Liver (tissue), 9 donors: Measurements from ENCODE around the gene ALG12. TPM values are rescaled to one million over a fixed set of nuclear protein-coding genes. Genes with fewer than 3 reads are reported as not detected.

Experiments
- DNase-seq: peaks from one replicate; pipeline ENCODE4 v3.0.0-alpha.2; 2017; ENCODE audit warnings: low spot score
- H3K27ac ChIP-seq, 2 donors: one replicate each; pipeline ENCODE4 v1.7.0; 2013; ENCODE audit warnings: inconsistent platforms in 2 of 2, low read length in 2 of 2, control low read depth in 1 of 2, low read depth in 1 of 2, mild to moderate bottlenecking in 1 of 2
- H3K27me3 ChIP-seq, 4 donors: one replicate each; pipeline versions ENCODE4 v1.6.1 to v1.7.0; 2013; ENCODE audit warnings: low read length in 3 of 4, inconsistent platforms in 1 of 4, mild to moderate bottlenecking in 1 of 4, moderate library complexity in 1 of 4; ENCODE audit not compliant: control insufficient read depth in 4 of 4, insufficient read depth in 4 of 4
- H3K36me3 ChIP-seq, 4 donors: one replicate each; pipeline versions ENCODE4 v1.6.1 to v1.7.0; 2013; ENCODE audit warnings: low read length in 3 of 4, mild to moderate bottlenecking in 3 of 4, low read depth in 1 of 4, moderate library complexity in 1 of 4; ENCODE audit not compliant: control insufficient read depth in 4 of 4, insufficient read depth in 3 of 4
- H3K4me1 ChIP-seq, 4 donors: one replicate each; pipeline versions ENCODE4 v1.6.1 to v1.7.0; 2013; ENCODE audit warnings: low read length in 3 of 4, mild to moderate bottlenecking in 3 of 4, moderate library complexity in 1 of 4; ENCODE audit not compliant: control insufficient read depth in 4 of 4, insufficient read depth in 4 of 4
- H3K4me3 ChIP-seq, 3 donors: one replicate each; pipeline versions ENCODE4 v1.6.1 to v1.7.0; 2013; ENCODE audit warnings: low read length in 3 of 3, control low read depth in 1 of 3, low read depth in 1 of 3, mild to moderate bottlenecking in 1 of 3
- H3K9ac ChIP-seq, 2 donors: one replicate each; pipeline ENCODE4 v1.7.0; 2013; ENCODE audit warnings: low read length in 2 of 2, mild to moderate bottlenecking in 2 of 2, moderate library complexity in 2 of 2, control low read depth in 1 of 2, low read depth in 1 of 2
- H3K9me3 ChIP-seq, 4 donors: one replicate each; pipeline versions ENCODE4 v1.6.1 to v1.7.0; 2013; ENCODE audit warnings: low read length in 3 of 4; ENCODE audit not compliant: control insufficient read depth in 4 of 4
- ATF3 ChIP-seq: IDR thresholded peaks from 2 replicates; pipeline ENCODE4 v1.6.1; 2016; ENCODE audit warnings: antibody characterized with exemption
- EGR1 ChIP-seq, 2 donors: IDR thresholded peaks; 2 replicates each; pipeline ENCODE4 v1.6.1; 2016 to 2018; ENCODE audit warnings: antibody characterized with exemption in 2 of 2, low read depth in 2 of 2
- FOXA2 ChIP-seq: IDR thresholded peaks from 2 replicates; pipeline ENCODE4 v1.6.1; 2016; ENCODE audit warnings: antibody characterized with exemption
- GABPA ChIP-seq, 2 donors: IDR thresholded peaks in 1 of 2; conservative IDR thresholded peaks in 1 of 2; 2 replicates each; pipeline ENCODE4 v1.6.1; 2016; ENCODE audit warnings: antibody characterized with exemption in 2 of 2, mild to moderate bottlenecking in 1 of 2, moderate library complexity in 1 of 2
- HNF4G ChIP-seq: IDR thresholded peaks from 2 replicates; pipeline ENCODE4 v1.6.1; 2016; ENCODE audit warnings: antibody characterized with exemption
- JUND ChIP-seq, 2 donors: IDR thresholded peaks; 2 replicates each; pipeline ENCODE4 v1.6.1; 2016; ENCODE audit warnings: antibody characterized with exemption in 2 of 2
- MAX ChIP-seq: IDR thresholded peaks from 2 replicates; pipeline ENCODE4 v1.6.1; 2016; ENCODE audit warnings: antibody characterized with exemption
- NR2F2 ChIP-seq: IDR thresholded peaks from 2 replicates; pipeline ENCODE4 v1.6.1; 2016; ENCODE audit warnings: antibody characterized with exemption
- RAD21 ChIP-seq, 2 donors: IDR thresholded peaks; 2 replicates each; pipeline ENCODE4 v1.6.1; 2016; ENCODE audit warnings: antibody characterized with exemption in 2 of 2, mild to moderate bottlenecking in 2 of 2
- REST ChIP-seq: IDR thresholded peaks from 2 replicates; pipeline ENCODE4 v1.6.1; 2016; ENCODE audit warnings: antibody characterized with exemption, mild to moderate bottlenecking
- RXRA ChIP-seq, 2 donors: IDR thresholded peaks; 2 replicates each; pipeline ENCODE4 v1.6.1; 2017 to 2018; ENCODE audit warnings: antibody characterized with exemption in 2 of 2, mild to moderate bottlenecking in 1 of 2
- SP1 ChIP-seq: IDR thresholded peaks from 2 replicates; pipeline ENCODE4 v1.6.1; 2018; ENCODE audit warnings: antibody characterized with exemption, mild to moderate bottlenecking
- TAF1 ChIP-seq: conservative IDR thresholded peaks from 2 replicates; pipeline ENCODE4 v1.6.1; 2016; ENCODE audit warnings: antibody characterized with exemption, mild to moderate bottlenecking
- YY1 ChIP-seq: IDR thresholded peaks from 2 replicates; pipeline ENCODE4 v1.6.1; 2016; ENCODE audit warnings: antibody characterized with exemption, mild to moderate bottlenecking
- WGBS: extraction: QIAGEN DNeasy Blood & Tissue Kit; methylation state at CpG from one replicate; pipeline ENCODE4 v1.1.7; 2013; 5-methylcytosine and 5-hydroxymethylcytosine counted together
- polyA plus RNA-seq, 2 donors: library from polyadenylated mRNA; stranded (reverse) in 1 of 2; unstranded in 1 of 2; fragments of 200-250 nt in 1 of 2; fragments of >200 nt in 1 of 2; fragmentation: Nextera tagmentation in 1 of 2; extraction: Ambion mirVana in 1 of 2; gene quantifications; one replicate each; pipeline versions ENCODE4 v1.2.1 to v1.2.3, GENCODE V29; 2013 to 2015
- total RNA-seq, 2 donors: library from RNA; depleted of rRNA; stranded (reverse); fragments of >200 nt; gene quantifications; one replicate each; pipeline ENCODE4 v1.2.3, GENCODE V29; 2014
- TF ChIP-seq, protein P1 (sequence below): IDR thresholded peaks from 2 replicates; pipeline ENCODE4 v1.6.1; 2016; ENCODE audit warnings: antibody characterized with exemption
- TF ChIP-seq, protein P2 (sequence below): fragments of 150-350 bp; IDR thresholded peaks from 2 replicates; pipeline ENCODE4 v1.5.1; 2017; ENCODE audit warnings: improper control_type of control experiment, low read depth, low read length; ENCODE audit not compliant: missing input control
- donor health status: healthy.
- donor health status: healthy.
- donor health status: healthy.
- donor health status: healthy.
- donor health status: healthy.

The ALG12 gene
- total and polyA plus RNA-seq, 4 donors: 10.4 to 20.2 (median 14.0) TPM

DNA sequence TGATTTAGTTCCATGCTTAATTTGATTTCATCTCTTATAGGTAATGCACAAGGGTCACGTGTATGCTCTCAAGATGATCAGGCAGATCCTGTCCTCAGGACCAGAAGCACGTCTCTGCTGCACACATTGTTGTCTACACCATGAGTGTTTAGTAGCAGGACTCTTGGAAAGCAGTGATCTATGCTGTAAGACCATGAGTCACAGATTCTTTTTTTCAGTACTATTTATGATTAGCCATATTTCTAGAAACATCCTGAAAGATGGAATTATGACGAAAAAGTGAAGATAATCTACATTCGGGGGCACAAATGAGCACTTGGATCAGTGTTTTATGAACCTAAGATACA, 35.0 kb downstream of the ALG12 start (continued):
- TF ChIP-seq ATF3 (no peak), RAD21 (IDR thresholded peaks at IDR 0.05) (no peak)

DNA sequence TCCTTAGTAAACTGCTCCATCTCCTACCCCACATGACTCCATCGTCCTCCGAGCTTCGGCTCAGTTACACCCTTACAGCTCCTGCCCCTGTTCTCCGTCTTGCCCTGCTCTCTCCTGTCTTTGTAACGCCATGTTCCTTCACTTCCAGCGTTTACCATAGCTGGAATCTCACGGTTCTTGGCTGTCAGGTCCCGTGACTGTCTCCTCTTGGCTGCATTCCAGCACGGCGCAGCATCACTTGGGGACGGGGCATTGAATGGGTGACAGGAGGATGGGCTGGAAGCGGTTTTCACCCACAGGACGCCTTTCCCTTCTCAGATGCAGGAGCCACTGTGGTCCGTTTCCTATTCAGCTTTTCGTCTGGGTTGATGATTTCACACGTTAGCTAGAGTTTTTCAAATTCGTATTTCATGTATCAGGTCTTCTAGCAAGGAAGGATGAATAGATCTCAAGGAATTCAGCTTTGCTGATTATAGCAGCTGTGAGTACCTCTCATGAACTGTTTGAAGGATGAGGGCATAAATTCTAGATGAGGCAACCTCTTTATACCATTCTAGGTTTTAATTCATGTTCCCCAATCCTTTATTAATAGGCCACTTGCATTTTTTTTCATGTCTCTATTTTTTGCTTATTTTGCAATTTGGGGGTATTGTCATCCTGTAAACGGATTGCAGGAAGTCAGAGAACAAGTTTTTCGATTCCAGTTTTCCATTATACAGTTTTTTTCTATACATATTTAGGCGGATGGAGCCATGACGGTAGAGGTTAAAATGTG, 35.5 kb downstream of the ALG12 start:
- TF ChIP-seq, protein P1, sequence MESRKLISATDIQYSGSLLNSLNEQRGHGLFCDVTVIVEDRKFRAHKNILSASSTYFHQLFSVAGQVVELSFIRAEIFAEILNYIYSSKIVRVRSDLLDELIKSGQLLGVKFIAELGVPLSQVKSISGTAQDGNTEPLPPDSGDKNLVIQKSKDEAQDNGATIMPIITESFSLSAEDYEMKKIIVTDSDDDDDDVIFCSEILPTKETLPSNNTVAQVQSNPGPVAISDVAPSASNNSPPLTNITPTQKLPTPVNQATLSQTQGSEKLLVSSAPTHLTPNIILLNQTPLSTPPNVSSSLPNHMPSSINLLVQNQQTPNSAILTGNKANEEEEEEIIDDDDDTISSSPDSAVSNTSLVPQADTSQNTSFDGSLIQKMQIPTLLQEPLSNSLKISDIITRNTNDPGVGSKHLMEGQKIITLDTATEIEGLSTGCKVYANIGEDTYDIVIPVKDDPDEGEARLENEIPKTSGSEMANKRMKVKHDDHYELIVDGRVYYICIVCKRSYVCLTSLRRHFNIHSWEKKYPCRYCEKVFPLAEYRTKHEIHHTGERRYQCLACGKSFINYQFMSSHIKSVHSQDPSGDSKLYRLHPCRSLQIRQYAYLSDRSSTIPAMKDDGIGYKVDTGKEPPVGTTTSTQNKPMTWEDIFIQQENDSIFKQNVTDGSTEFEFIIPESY: no peak
- TF ChIP-seq RAD21 (IDR thresholded peaks at IDR 0.05) (no peak), SP1 (no peak), REST (no peak), YY1 (no peak), HNF4G (no peak), FOXA2 (no peak), GABPA (IDR thresholded peaks at IDR 0.05 in 1 of 2, conservative IDR thresholded peaks at IDR 0.05 in 1 of 2) (no peak), MAX (no peak)
- TF ChIP-seq, protein P2, sequence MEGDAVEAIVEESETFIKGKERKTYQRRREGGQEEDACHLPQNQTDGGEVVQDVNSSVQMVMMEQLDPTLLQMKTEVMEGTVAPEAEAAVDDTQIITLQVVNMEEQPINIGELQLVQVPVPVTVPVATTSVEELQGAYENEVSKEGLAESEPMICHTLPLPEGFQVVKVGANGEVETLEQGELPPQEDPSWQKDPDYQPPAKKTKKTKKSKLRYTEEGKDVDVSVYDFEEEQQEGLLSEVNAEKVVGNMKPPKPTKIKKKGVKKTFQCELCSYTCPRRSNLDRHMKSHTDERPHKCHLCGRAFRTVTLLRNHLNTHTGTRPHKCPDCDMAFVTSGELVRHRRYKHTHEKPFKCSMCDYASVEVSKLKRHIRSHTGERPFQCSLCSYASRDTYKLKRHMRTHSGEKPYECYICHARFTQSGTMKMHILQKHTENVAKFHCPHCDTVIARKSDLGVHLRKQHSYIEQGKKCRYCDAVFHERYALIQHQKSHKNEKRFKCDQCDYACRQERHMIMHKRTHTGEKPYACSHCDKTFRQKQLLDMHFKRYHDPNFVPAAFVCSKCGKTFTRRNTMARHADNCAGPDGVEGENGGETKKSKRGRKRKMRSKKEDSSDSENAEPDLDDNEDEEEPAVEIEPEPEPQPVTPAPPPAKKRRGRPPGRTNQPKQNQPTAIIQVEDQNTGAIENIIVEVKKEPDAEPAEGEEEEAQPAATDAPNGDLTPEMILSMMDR: no peak

DNA sequence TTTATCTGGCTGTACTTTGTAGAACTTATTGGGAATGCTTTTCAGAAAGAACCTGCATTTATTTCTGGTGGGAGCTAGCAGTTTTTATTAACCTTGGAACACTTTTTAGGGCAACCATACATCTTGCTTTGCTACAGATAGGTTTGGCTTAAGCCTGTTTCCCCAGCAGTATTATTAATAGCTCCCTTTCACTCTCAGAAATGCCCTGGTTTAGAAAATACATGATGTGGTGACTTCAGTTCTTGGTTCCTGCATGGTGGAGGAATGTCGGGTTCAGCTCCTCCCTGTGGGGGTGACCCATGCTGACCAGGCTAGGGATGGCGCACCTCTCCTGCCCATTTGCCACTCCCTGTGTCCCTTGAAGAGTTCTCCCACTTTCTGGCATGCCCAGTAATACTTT, 36.4 kb downstream of the ALG12 start:
- peaks cover 2 to 30% (median 13%) of the 10 kb centered on the region in 4 donors for H3K36me3 ChIP-seq
- H3K4me3 ChIP-seq: no peak overlapping the region
- no peak overlapping the region for H3K9ac ChIP-seq
- H3K27ac ChIP-seq: no peak overlapping the region
- no peaks in the 10 kb centered on the region for H3K27me3 ChIP-seq
- H3K9me3 ChIP-seq: peaks cover 0 to 3% (median 0%) of the 10 kb centered on the region in 4 donors
- 99% methylated on average over 2 of the region's 2 CpGs for WGBS
- DNase-seq: no peak
- no peaks in the 10 kb centered on the region for H3K4me1 ChIP-seq
- TF ChIP-seq NR2F2 (no peak), EGR1 (IDR thresholded peaks at IDR 0.05; ENCODE audit: low read depth in 2 of 2) (no peak), GABPA (IDR thresholded peaks at IDR 0.05 in 1 of 2, conservative IDR thresholded peaks at IDR 0.05 in 1 of 2) (no peak), FOXA2 (no peak), RXRA (IDR thresholded peaks at IDR 0.05) (no peak), TAF1 (no peak), YY1 (no peak), ATF3 (no peak), HNF4G (no peak), SP1 (no peak), JUND (IDR thresholded peaks at IDR 0.05) (no peak)
- TF ChIP-seq, protein P1: no peak
- TF ChIP-seq, protein P2: no peak

More for the DNA sequence above, 35.5 kb downstream of the ALG12 start:
- no peak for DNase-seq
- Histone ChIP-seq H3K9ac (no peak overlapping the region), H3K4me1 (no peaks in the 10 kb centered on the region), H3K9me3 (peaks cover 0 to 3% (median 0%) of the 10 kb centered on the region in 4 donors), H3K36me3 (peaks cover 2 to 35% (median 16%) of the 10 kb centered on the region in 4 donors), H3K27me3 (no peaks in the 10 kb centered on the region), H3K27ac (no peak overlapping the region), H3K4me3 (no peak overlapping the region)
- WGBS: 92% methylated on average over 21 of the region's 21 CpGs
